Transverse colon (tissue), 4 donors: Measurements from ENCODE around the gene NMB. TPM values are rescaled to one million over a fixed set of nuclear protein-coding genes. Genes with fewer than 3 reads are reported as not detected.

Source experiments
- DNase-seq: peaks from one replicate; pipeline ENCODE4 v3.0.0-alpha.2; 2019
- H3K27ac ChIP-seq, 4 donors: fragments of 200-600 bp; sonication (generic); 2 replicates each; pipeline ENCODE4 v1.5.1; 2016 to 2018; ENCODE audit warnings: inconsistent platforms in 4 of 4
- H3K27me3 ChIP-seq: fragments of 200-600 bp; sonication (generic); 2 replicates; pipeline ENCODE4 v1.5.1; 2017; ENCODE audit warnings: inconsistent platforms
- H3K36me3 ChIP-seq, 4 donors: fragments of 200-600 bp; sonication (generic); 2 replicates each; pipeline ENCODE4 v1.5.1; 2017 to 2019; ENCODE audit warnings: inconsistent platforms in 4 of 4
- H3K4me1 ChIP-seq, 4 donors: fragments of 200-600 bp; sonication (generic); 2 replicates each; pipeline ENCODE4 v1.5.1; 2017 to 2020; ENCODE audit warnings: inconsistent platforms in 4 of 4
- H3K4me3 ChIP-seq, 4 donors: fragments of 200-600 bp; sonication (generic); 1 replicate in 1 of 4; 2 replicates in 3 of 4; pipeline versions ENCODE4 v1.5.1 to v1.6.1; 2017 to 2019; ENCODE audit warnings: inconsistent platforms in 4 of 4
- H3K9me3 ChIP-seq, 2 donors: fragments of 200-600 bp; sonication (generic); 2 replicates each; pipeline ENCODE4 v1.5.1; 2017 to 2019; ENCODE audit warnings: inconsistent platforms in 2 of 2
- CTCF ChIP-seq, 5 experiments: fragments of 200-600 bp in 3 of 5; fragments of 450-650 bp in 2 of 5; sonication (generic) in 3 of 5; IDR thresholded peaks; 1 replicate in 2 of 5; 2 replicates in 3 of 5; pipeline ENCODE4 v1.5.1; 2016 to 2017; ENCODE audit warnings: antibody characterized with exemption in 5 of 5, inconsistent platforms in 3 of 5, mild to moderate bottlenecking in 2 of 5, moderate library complexity in 1 of 5
- EP300 ChIP-seq: sonication (generic); formaldehyde crosslinking; IDR thresholded peaks from one replicate; pipeline ENCODE4 v1.6.1; 2017; ENCODE audit warnings: antibody characterized with exemption, low read depth
- POLR2A ChIP-seq: fragments of 450-650 bp; IDR thresholded peaks from one replicate; pipeline ENCODE4 v1.6.1; 2016; ENCODE audit warnings: antibody characterized with exemption, mild to moderate bottlenecking, moderate library complexity
- POLR2AphosphoS5 ChIP-seq, 3 donors: sonication (generic); formaldehyde crosslinking; IDR thresholded peaks; one replicate each; pipeline ENCODE4 v1.6.1; 2016; ENCODE audit warnings: antibody characterized with exemption in 3 of 3
- WGBS, 2 donors: methylation state at CpG; one replicate each; pipeline ENCODE4 v1.1.5; 2018; ENCODE audit warnings: low coverage in 1 of 2; 5-methylcytosine and 5-hydroxymethylcytosine counted together
- in situ Hi-C, 4 donors: fragments of 200-750 bp; cut with MboI; loops; one replicate each; pipeline versions ENCODE4 v1.15.0 to v1.15.1; 2017; ENCODE audit warnings: low sequenced_read_pairs in 3 of 4, low pct_ligation_motif_present in 1 of 4, low pct_unique_long_range_greater_than_20kb in 1 of 4
- intact Hi-C: fragments of 100-400 bp; cut with DNase I; formaldehyde crosslinking; loops from one replicate; pipeline ENCODE4 v1.15.1; 2023; ENCODE audit warnings: low total_unique reads
- total RNA-seq, 4 donors: library from RNA; depleted of rRNA; stranded (reverse); fragments of >200 nt; gene quantifications; one replicate each; pipeline ENCODE4 v1.1.0, GENCODE V29; 2016

The NMB gene
- total RNA-seq, 4 donors from 2014 or later, result 2.3 to 2.4 TPM; not detected in 2

- TF ChIP-seq POLR2AphosphoS5 (IDR thresholded peaks at IDR 0.05) (no peak), EP300 (no peak), CTCF (IDR thresholded peaks at IDR 0.05) (no peak), POLR2A (no peak)
- Histone ChIP-seq H3K9me3 (no peaks in the 10 kb centered on the region), H3K36me3 (peaks cover 0 to 4% (median 0%) of the 10 kb centered on the region in 4 donors), H3K27ac (peak overlapping the region in 1 of 4 donors; percentile 11), H3K27me3 (no peaks in the 10 kb centered on the region), H3K4me3 (no peak overlapping the region), H3K4me1 (peaks cover 0 to 38% (median 20%) of the 10 kb centered on the region in 4 donors)
- intact Hi-C loops (no loop called here), in situ Hi-C loops (no loop called here)
- WGBS, 2 donors, result 20 to 70% methylated on average over 1 to 2 of the region's 2 CpGs
- DNase-seq, result no peak
These were observed 52.5 kb downstream of the NMB start for GRCh38 chr15:84605554-84605882.

Other genes with a start within 250 kb of the NMB start
- 10 to 100 TPM in 1 of 4 donors, 1 to 10 TPM in 3; 1.1 to 55.9 (median 8.1) TPM for gene ZSCAN2, start 57.2 kb downstream of the NMB start, total RNA-seq
- 10 to 100 TPM; 12.7 to 37.4 (median 26.5) TPM for gene WDR73, start 3.9 kb downstream of the NMB start, total RNA-seq
- gene SEC11A, start 57.9 kb upstream of the NMB start, total RNA-seq, result 100 to 1,000 TPM in 2 of 4 donors, 10 to 100 TPM in 2; 19.9 to 124 (median 83.0) TPM
- 10 to 100 TPM; 23.5 to 41.1 (median 26.5) TPM for gene ZNF592, start 90.4 kb upstream of the NMB start, total RNA-seq
- 1 to 10 TPM; 1.1 to 4.6 (median 2.8) TPM for gene ALPK3, start 159.2 kb upstream of the NMB start, total RNA-seq
- not detected for gene SLC28A1, start 226.5 kb upstream of the NMB start, total RNA-seq